Effector CD4-positive, alpha-beta T cell (primary cell): ENCODE measurements around the gene KIF16B.
"Not testable (repeated sequence)": the region's sequence is repeated elsewhere in the genome, so short reads cannot be mapped to it uniquely, and the experiment has no call there.

Experiments used
- DNase-seq: peaks from one replicate; pipeline ENCODE4 v3.0.0-alpha.2; 2020

The KIF16B gene

DNA sequence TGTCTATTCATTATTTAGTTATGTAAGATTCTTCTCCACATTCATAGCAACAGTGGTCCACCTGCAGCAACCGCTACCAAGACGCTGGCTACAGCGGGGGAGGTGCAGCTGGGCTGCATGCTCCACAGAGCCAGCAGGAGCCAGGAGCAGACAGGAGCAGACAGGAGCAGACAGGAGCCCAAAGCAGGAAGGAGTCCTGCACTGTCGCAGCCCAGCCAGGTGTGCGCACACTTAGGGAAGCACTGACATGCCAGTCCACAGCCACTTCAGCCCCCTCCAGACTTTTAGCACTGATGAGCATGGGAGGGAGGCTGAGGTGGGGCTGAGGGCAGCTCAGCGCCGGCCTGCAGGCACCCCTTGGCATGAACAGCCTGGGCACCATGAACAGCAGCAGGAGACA is 19.6 kb downstream of the KIF16B start:
- no peak for DNase-seq

DNA sequence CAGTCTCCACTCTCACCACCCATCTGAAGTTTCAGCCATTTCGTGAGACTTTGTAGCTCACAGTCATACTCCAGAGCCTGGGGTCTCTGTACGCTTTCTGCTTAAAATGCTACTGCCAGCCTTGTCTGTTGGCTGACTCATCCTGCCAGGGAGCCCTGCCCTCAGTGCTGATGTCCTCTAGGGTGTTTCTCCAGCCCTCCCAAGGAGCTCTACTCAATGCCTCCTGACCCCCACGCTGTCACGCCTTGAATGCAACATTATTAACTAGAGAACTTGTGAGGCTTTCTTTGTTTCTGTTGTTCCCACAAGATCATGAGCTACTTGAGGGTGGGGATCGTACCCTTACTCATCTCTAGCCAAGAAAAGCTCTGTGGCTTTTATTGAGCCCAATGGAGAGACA is 20.1 kb downstream of the KIF16B start:
- no peak for DNase-seq

DNA sequence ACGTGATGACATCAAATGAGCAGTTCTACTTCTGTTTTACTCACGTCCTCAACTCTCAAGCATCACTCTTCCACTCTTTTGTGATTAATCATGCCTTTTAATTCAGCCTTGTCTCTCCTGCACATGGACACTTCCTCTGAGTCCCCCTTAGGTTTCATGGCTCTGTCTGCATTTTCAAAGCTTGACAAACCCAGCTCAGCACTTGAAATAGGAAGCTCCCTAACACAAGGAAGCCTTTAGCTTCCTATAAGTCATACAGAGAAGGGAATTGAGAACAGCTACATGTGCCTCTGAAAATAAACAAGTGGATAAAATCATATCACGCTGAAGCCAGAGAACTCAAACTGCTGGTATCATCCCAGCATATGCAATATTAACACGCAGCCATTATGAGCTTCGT is 21.2 kb downstream of the KIF16B start:
- no peak for DNase-seq

GRCh38 chr20:16551607-16552006 is 21.6 kb downstream of the KIF16B start:
- no peak for DNase-seq

- no peak for DNase-seq
Measured at GRCh38 chr20:16548068-16548672, 25.1 kb downstream of the KIF16B start.

DNA sequence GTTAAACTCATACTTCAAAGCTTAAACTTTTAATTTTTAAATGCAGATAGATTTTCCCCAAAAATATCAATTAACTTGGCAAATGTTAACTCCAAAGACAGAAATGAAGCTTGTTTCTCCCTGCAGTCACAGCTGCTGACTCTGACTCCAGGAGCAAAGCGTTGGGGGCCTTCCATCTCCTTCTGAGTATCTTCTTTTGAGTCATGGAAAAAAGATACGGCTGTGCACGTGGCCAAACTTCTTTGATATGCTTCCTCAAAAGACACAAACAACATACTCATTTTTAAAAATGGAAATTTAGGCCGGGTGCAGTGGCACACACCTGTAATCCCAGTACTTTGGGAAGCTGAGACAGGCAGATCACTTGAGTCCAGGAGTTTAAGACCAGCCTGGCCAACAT is 28.3 kb downstream of the KIF16B start:
- no peak for DNase-seq

GRCh38 chr20:16542477-16542876 is 30.8 kb downstream of the KIF16B start:
- DNase-seq, result no peak

DNA sequence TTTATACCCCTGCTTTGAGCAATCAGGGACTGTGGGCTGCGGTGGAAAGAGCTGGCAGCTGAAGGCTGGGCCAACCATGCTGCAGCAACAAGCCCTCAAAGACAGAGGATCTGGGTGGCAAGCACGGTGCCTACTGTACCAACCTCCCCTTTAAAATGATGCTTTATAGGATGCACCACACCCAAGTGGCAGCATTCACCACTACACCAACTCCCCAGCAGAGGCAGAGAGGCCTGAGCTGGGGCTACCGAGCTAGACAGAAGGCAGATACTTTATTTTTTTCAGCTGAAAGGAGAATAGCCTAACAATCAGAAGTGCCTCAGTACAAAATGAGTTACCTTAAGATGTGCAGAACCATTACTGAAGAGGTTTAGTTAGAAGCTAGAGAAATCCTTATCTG is 31.4 kb downstream of the KIF16B start:
- DNase-seq, result no peak

DNA sequence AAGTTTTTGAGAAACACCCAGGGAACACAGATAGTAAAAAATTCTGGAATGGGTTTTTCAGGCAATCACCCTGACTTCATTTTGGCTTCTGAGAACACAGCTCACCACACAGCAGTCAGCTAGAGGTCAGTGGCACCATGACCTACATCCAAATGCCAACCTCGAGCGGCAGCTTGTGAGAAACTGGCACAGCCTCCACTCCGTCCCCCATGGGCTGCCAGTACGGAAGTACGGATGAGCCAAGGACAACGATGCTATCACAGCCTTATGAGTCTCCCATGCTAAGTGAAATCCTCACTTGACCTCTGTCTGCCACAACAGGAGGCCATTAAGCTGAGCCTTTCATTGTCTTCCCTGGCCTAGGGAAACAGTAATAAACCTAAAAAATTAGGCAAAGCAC is 32.0 kb downstream of the KIF16B start:
- no peak for DNase-seq

DNA sequence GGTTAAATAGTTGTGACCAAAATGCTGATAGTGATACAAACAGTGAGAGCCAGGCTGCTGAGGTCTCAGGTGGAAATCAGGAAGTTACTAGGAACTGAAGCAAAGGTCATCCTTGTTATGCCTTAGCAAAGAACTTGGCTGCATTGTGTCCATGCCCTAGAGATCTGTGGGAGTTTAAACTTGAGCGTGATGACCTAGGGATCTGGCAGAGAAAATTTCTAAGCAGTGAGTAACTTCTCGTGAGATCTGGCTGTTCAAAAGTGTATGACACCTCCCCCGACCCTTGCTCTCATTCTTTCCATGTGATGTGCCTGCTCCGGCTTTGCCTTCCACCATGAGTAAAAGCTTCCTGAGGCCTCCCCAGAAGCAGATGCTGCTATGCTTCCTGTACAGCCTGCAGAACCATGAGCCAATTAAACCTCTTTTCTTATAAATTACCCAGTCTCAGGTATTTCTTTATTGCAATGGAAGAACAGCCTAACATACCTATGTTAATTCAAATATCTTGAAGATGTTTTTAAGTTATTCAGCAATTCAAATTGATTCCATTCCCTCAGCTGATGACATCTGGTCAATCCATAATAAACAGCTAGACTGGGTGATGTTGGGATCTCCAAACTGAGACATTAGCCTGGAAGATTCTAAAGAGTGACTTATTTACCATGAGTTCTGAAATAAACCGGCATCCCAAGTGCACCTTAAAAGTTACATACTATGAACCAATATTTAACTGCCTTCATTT is 33.8 kb downstream of the KIF16B start:
- DNase-seq, result no peak

- DNase-seq, result no peak
Measured at GRCh38 chr20:16538779-16539178, 34.5 kb downstream of the KIF16B start.

- DNase-seq, result no peak
Measured at GRCh38 chr20:16537918-16538317, 35.3 kb downstream of the KIF16B start.

GRCh38 chr20:16537025-16537665 is 36.1 kb downstream of the KIF16B start:
- no peak for DNase-seq

- no peak for DNase-seq
Measured at GRCh38 chr20:16535277-16535676, 38.0 kb downstream of the KIF16B start.

GRCh38 chr20:16533502-16533901 is 39.7 kb downstream of the KIF16B start:
- no peak for DNase-seq

GRCh38 chr20:16531485-16531884 is 41.8 kb downstream of the KIF16B start:
- no peak for DNase-seq

- DNase-seq, result no peak
Measured at GRCh38 chr20:16530201-16530681, 43.0 kb downstream of the KIF16B start.

DNA sequence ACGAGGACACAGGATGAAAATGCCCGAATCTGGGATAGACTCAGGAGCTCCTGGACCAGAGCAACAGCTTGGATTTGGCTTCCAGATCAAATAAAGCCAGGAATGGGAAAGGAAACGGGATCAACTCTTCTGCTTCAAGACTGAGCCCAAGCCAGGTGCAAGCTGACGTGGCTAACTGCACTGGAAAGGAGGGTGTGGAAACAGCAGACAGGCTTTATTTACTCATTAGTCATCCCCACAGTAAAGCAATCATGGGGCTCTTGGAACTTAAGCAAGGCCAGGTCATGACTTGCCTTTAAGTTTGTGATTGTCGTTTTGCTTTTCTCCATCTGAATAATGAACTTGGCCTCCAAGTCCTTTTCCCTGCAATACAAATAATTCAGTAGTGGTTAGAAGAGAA is 45.2 kb downstream of the KIF16B start:
- no peak for DNase-seq

GRCh38 chr20:16527438-16527837 is 45.8 kb downstream of the KIF16B start:
- no peak for DNase-seq

- no peak for DNase-seq
Measured at GRCh38 chr20:16526433-16527380, 46.5 kb downstream of the KIF16B start.

- DNase-seq, result not testable (repeated sequence)
Measured at GRCh38 chr20:16522651-16523050, 50.6 kb downstream of the KIF16B start.

- no peak for DNase-seq
Measured at GRCh38 chr20:16520154-16520553, 53.1 kb downstream of the KIF16B start.

DNA sequence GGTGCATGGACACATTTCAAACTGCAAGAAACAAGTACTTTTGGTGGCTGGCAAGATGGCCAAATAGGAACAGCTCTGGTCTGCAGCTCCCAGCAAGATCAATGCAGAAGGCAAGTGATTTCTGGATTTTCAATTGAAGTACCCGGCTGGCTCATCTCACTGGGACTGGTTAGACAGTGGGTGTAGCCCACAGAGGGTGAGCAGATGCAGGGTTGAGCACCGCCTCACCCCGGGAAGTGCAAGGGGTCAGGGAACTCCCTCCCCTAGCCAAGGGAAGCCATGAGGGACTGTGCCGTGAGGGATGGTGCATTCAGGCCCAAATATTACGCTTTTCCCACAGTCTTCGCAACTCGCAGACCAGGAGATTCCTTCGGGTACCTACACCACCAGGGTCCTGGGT is 53.6 kb downstream of the KIF16B start:
- not testable (repeated sequence) for DNase-seq
